ENCODE results near the gene ZNF442.

ZNF442 gene

GRCh38 chr19:12333162-12334159 is 32.0 kb downstream of the ZNF442 start, which contains the start of gene ZNF563:
ZNF563 (minus strand) TSS chr19:12333633; CDS start chr19:12333482, 151 bp downstream.
- Histone ChIP-seq H3K79me2 (no peaks in the 10 kb centered on the region), H3K4me1 (peaks cover 7% of the 10 kb centered on the region), H3K27ac (peak within 1 kb of the TSS; percentile 70), H3K4me2 (ENCODE audit: low read length) (peak within 1 kb of the TSS; percentile 92), H3K4me3 (ENCODE audit: low read depth, low read length) (peak within 1 kb of the TSS; percentile 89), H2AFZ (peak within 1 kb of the TSS; percentile 89), H3K27me3 (ENCODE audit: control insufficient read depth, insufficient read depth, low read length) (no peaks in the 10 kb centered on the region), H3K9ac (no peak within 1 kb of the TSS), H3K9me3 (ENCODE audit: control insufficient read depth, low read length) (no peaks in the 10 kb centered on the region), H3K36me3 (ENCODE audit: control insufficient read depth, insufficient read depth, low read length) (no peaks in the 10 kb centered on the region)
- TF ChIP-seq CTCF (IDR thresholded peaks at IDR 0.05) = no peak

GRCh38 chr19:12331211-12331941 is 34.1 kb downstream of the ZNF442 start:
- H3K79me2 ChIP-seq = peaks cover 3% of the 10 kb centered on the region
- no peak overlapping the region for H3K4me3 ChIP-seq (ENCODE audit: low read depth, low read length)
- no peaks in the 10 kb centered on the region for H3K36me3 ChIP-seq (ENCODE audit: control insufficient read depth, insufficient read depth, low read length)
- H3K27me3 ChIP-seq (ENCODE audit: control insufficient read depth, insufficient read depth, low read length) = no peaks in the 10 kb centered on the region
- no peak for TF ChIP-seq CTCF (IDR thresholded peaks at IDR 0.05)
- no peak overlapping the region for H3K4me2 ChIP-seq (ENCODE audit: low read length)
- no peaks in the 10 kb centered on the region for H3K9me3 ChIP-seq (ENCODE audit: control insufficient read depth, low read length)
- no peak overlapping the region for H3K27ac ChIP-seq
- H2AFZ ChIP-seq = no peak overlapping the region
- H3K4me1 ChIP-seq = peaks cover 7% of the 10 kb centered on the region
- H3K9ac ChIP-seq = no peak overlapping the region

- no peak overlapping the region for H3K27ac ChIP-seq
These were observed 35.1 kb downstream of the ZNF442 start for GRCh38 chr19:12330340-12330739.

DNA sequence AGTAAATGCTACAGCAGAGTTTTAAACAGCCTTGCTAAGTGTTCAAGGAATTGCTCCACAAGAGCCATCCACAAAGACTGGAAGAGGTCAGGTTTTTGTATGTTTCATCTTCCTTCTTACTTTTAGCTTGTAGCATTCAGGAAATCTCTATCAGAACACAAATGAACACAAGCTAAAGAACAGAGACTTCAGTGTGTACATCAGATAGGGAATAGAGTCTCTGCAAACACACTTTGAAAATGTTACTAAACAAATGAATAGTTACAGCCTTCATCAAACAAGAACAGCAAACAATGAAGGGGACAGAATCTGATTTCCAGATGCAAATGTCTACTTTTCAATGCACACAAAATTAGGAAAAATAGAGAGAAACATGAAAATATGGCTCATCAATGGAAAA is 39.8 kb downstream of the ZNF442 start:
- H2AFZ ChIP-seq = no peak overlapping the region
- no peaks in the 10 kb centered on the region for H3K4me1 ChIP-seq
- H3K9ac ChIP-seq = no peak overlapping the region
- TF ChIP-seq CTCF (IDR thresholded peaks at IDR 0.05) = no peak
- no peaks in the 10 kb centered on the region for H3K27me3 ChIP-seq (ENCODE audit: control insufficient read depth, insufficient read depth, low read length)
- H3K4me2 ChIP-seq (ENCODE audit: low read length) = no peak overlapping the region
- no peaks in the 10 kb centered on the region for H3K9me3 ChIP-seq (ENCODE audit: control insufficient read depth, low read length)
- H3K36me3 ChIP-seq (ENCODE audit: control insufficient read depth, insufficient read depth, low read length) = no peaks in the 10 kb centered on the region
- H3K4me3 ChIP-seq (ENCODE audit: low read depth, low read length) = no peak overlapping the region
- peaks cover 8% of the 10 kb centered on the region for H3K79me2 ChIP-seq
- H3K27ac ChIP-seq = no peak overlapping the region

More at GRCh38 chr19:12330340-12330739, 35.1 kb downstream of the ZNF442 start:
- no peak overlapping the region for H3K4me3 ChIP-seq (ENCODE audit: low read depth, low read length)
- H3K9ac ChIP-seq = no peak overlapping the region
- H3K9me3 ChIP-seq (ENCODE audit: control insufficient read depth, low read length) = no peaks in the 10 kb centered on the region
- H3K4me2 ChIP-seq (ENCODE audit: low read length) = no peak overlapping the region
- H3K4me1 ChIP-seq = peaks cover 7% of the 10 kb centered on the region
- H3K36me3 ChIP-seq (ENCODE audit: control insufficient read depth, insufficient read depth, low read length) = no peaks in the 10 kb centered on the region
- H3K27me3 ChIP-seq (ENCODE audit: control insufficient read depth, insufficient read depth, low read length) = no peaks in the 10 kb centered on the region
- no peak overlapping the region for H2AFZ ChIP-seq
- TF ChIP-seq CTCF (IDR thresholded peaks at IDR 0.05) = no peak
- peaks cover 3% of the 10 kb centered on the region for H3K79me2 ChIP-seq
